Posterior vena cava (tissue), 2 donors: Measurements from ENCODE around the gene SNAPC4. TPM values are rescaled to one million over a fixed set of nuclear protein-coding genes. Genes with fewer than 3 reads are reported as not detected.
"Not testable (repeated sequence)": the region's sequence is repeated elsewhere in the genome, so short reads cannot be mapped to it uniquely, and the experiment has no call there.

Experiments
- DNase-seq: peaks from one replicate; pipeline ENCODE4 v3.0.0-alpha.2; 2020; ENCODE audit warnings: low spot score
- intact Hi-C, 2 donors: fragments of 100-400 bp; cut with DNase I; formaldehyde crosslinking; loops; one replicate each; pipeline versions ENCODE4 v1.14.1 to v1.14.2; 2022 to 2023
- total RNA-seq, 2 donors: library from RNA; stranded (reverse); fragmentation: NEBNext Ultra II Directional; extraction: Animal tissue kit (Norgen Biotek cat#: 25700); gene quantifications; one replicate each; pipeline ENCODE4 v1.2.1, GENCODE V29; 2021
- donor health status: DM: yes; HTN: yes; CAD: no.
- donor health status: DM: yes; HTN: yes; CAD: no.

Gene SNAPC4
- total RNA-seq, 2 donors from 2014 or later, result 4.7 to 4.9 TPM

- DNase-seq, result no peak
- intact Hi-C loops, result no loop called here
These were observed 36.2 kb upstream of the SNAPC4 start for GRCh38 chr9:136436055-136436634.

- intact Hi-C loops, result no loop called here
- no peak for DNase-seq
These were observed 34.7 kb upstream of the SNAPC4 start for GRCh38 chr9:136434580-136435169.

- no peak for DNase-seq
- intact Hi-C loops, result loop anchor here in 1 of 2 donors (1.0 kb wide), 1 partner anchor 13 kb away; no protein-coding TSS in a partner anchor
These were observed 34.0 kb upstream of the SNAPC4 start for GRCh38 chr9:136433849-136434579.

GRCh38 chr9:136433043-136433715 lies 33.2 kb upstream of the SNAPC4 start:
- no peak for DNase-seq
- intact Hi-C loops, result loop anchor here in 1 of 2 donors (1.0 kb wide), 1 partner anchor 14 kb away; no protein-coding TSS in a partner anchor

GRCh38 chr9:136432591-136432990 lies 32.6 kb upstream of the SNAPC4 start:
- no peak for DNase-seq
- intact Hi-C loops, result no loop called here

- DNase-seq, result no peak
- intact Hi-C loops, result no loop called here
These were observed 31.9 kb upstream of the SNAPC4 start for GRCh38 chr9:136431782-136432350.

GRCh38 chr9:136430588-136431234 lies 30.7 kb upstream of the SNAPC4 start:
- intact Hi-C loops, result no loop called here
- no peak for DNase-seq

- DNase-seq, result no peak
- intact Hi-C loops, result no loop called here
These were observed 29.9 kb upstream of the SNAPC4 start for GRCh38 chr9:136429683-136430491.

- DNase-seq, result no peak
- intact Hi-C loops, result no loop called here
These were observed 29.2 kb upstream of the SNAPC4 start for GRCh38 chr9:136429075-136429628.

- DNase-seq, result no peak
- intact Hi-C loops, result no loop called here
These were observed 26.8 kb upstream of the SNAPC4 start for GRCh38 chr9:136426787-136427186.

GRCh38 chr9:136425367-136425766 lies 25.4 kb upstream of the SNAPC4 start:
- DNase-seq, intact Hi-C loops: not testable (repeated sequence)

GRCh38 chr9:136424750-136425362 lies 24.9 kb upstream of the SNAPC4 start:
- intact Hi-C loops, result no loop called here
- DNase-seq, result no peak

GRCh38 chr9:136423432-136424146 lies 23.6 kb upstream of the SNAPC4 start:
- intact Hi-C loops, result no loop called here
- DNase-seq, result no peak

- intact Hi-C loops, result no loop called here
- no peak for DNase-seq
These were observed 22.9 kb upstream of the SNAPC4 start for GRCh38 chr9:136422876-136423275.

- no peak for DNase-seq
- intact Hi-C loops, result no loop called here
These were observed 21.8 kb upstream of the SNAPC4 start for GRCh38 chr9:136421791-136422190.

GRCh38 chr9:136419092-136419420 lies 19.1 kb upstream of the SNAPC4 start:
- intact Hi-C loops, result no loop called here
- DNase-seq, result no peak
